ENCODE data around the gene ABR.
"Not testable (repeated sequence)": the region's sequence is repeated elsewhere in the genome, so short reads cannot be mapped to it uniquely, and the experiment has no call there.

The ABR gene

DNA sequence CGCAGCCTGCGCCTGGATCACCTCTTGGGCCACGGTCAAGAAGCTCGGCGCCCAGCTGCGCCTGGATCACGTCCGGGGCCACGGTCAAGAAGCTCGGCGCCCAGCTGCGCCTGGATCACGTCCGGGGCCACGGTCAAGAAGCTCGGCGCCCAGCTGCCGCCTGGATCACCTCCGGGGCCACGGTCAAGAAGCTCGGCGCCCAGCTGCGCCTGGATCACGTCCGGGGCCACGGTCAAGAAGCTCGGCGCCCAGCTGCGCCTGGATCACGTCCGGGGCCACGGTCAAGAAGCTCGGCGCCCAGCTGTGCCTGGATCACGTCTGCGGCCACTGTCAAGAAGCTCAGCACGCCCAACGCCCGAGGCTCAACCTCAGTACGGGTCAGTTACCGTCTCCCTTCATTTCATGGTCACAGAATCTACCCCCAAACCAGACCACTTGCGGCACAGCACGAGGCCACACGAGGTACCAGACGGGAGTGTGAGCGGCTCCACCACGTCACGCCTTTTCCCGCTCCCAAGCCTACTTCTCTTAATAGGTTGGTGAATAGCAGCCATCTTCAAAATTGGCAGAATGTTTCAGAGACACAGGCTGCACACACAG, 131.2 kb downstream of the ABR start:
- DNase-seq (ENCODE audit: low read depth in 3 of 3), result not testable (repeated sequence)

DNA sequence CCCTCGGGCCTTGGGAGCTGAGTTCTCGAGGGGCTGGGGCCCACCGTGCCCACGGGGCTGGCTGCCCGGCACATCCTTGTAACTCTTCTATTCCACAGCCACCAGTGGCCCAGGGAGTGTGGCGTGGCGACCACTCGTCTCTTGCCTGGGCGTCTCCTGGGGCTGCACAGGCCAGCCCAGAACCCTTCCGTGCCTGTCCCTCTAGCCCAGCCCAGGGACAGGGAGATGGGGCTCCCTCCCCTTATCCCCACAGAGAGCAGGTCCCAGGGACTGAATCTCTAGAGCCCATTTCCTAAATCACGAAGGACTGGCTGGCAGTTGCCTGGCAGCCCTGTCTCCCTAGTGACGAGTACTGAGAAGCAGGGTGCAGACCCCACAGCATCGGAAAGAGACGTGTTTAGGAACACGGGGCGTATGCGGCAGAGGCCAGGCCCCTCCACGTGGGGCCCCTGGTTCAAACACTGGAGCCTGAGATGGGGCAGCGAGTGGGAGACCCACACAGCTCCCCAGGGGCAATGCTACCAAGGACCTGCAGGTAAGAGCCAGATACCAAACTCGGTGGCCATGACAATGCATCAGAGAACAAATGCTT, 131.8 kb downstream of the ABR start:
- no peak for DNase-seq (ENCODE audit: low read depth in 3 of 3)

DNA sequence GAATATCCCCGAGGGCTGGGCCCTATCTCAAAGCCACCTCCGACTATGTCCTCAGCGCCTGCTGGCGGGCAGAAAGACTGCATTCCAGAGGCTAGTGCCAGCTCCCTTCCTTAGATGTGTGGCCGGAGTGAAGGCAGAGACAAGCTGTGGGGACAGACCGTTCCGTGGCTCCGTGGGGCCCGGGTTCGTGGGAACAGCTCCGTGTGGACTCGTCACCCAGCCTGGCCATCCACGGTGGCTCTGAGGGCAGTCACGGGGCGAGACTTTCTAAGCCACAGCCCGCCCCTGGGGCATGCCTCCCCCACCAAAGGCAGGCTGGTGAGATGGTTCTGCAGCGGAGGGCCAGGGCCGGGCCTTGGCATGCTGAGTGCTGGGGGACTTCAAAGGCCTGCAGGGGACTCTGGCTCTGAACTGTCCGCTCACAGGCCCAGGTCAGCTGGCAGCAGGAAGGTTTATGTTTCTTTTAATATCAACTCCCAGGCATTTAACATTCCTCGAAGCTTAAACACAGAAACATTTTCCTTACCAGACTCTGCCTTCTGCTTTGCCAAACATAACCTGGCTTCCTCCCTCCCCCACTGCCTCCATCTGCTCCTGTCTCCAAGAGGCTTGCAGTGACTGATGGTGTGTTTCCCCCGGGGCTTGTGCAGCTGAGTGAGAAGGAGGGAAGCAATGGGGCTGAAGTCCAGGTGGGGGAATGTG, 132.5 kb downstream of the ABR start:
- no peak for DNase-seq (ENCODE audit: low read depth in 3 of 3)

DNA sequence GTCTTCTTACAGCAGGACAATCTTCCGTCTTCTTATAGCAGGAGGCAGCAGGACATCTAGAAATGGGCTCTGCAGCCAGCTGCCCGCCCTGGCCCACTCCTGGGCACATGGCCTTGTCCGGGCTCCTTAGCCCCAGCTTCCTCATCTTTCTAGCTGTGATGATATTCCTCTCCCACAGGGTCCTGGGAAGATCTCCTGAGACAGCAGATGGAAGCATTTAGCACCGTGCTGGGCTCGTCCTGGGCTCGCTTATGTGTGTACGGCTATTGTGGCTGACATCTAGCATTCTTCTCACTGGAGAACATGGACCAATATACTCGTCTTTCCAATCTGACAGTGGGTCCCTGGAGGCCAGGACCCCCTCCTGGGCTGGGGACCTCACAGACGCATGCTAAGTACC, 134.3 kb downstream of the ABR start:
- DNase-seq (ENCODE audit: low read depth in 3 of 3), result no peak

DNA sequence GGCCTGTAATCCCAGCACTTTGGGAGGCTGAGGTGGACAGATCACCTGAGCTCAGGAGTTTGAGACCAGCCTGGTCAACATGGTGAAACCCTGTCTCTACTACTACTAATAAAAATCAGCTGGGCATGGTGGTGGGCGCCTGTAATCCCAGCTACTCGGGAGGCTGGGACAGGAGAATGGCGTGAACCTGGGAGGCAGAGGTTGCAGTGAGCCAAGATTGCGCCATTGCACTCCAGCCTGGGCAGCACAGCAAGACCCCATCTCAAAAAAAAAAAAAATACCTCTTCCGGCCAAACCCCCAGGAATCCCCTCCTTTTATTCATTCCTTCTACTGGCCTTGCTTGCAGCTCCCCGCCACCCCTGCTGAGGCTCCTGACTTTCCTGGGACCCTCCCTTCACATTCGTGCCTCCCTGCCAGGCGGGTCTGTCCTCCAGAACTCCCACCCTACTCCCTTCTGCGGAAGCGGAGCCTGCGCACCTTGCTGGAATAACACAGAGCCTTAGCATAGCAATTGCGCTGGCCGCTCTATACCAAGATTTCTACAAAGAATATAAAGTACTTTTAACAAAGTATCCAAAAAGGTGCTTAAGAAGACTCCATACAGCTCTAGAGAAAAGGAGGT, 135.3 kb downstream of the ABR start:
- DNase-seq (ENCODE audit: low read depth in 3 of 3), result not testable (repeated sequence)

DNA sequence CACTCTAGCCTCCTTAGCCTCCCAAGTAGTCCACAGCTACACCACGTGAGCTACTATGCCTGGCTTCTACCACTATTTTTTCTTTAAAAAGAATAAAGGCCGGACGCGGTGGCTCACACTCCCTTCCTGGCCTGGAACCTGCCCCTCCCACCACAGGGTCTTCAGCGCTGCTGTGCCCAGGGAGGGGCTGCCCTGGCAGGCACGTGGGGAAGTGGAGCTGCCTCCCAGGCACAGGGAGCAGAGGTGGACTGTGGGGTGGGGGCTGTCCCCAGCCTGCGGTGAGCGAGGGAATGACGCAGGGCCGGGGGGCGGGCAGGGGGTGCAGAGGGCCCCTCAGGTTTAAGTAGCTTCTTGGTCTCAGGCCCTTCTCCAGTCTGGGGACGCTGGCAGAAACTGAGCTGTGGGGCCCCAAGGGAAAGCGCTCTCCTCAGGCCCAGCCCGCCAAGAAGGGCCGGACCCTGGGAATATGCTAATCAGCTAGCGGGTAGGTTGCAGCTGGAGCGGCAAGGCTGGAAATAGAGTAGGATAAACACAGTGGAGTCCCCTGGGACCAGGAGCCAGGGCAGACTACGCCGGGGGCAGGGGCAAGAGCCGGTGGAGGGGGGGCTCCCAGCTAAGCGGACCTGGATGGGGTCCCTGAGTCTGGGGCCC, 136.1 kb downstream of the ABR start:
- no peak for DNase-seq (ENCODE audit: low read depth in 3 of 3)

DNA sequence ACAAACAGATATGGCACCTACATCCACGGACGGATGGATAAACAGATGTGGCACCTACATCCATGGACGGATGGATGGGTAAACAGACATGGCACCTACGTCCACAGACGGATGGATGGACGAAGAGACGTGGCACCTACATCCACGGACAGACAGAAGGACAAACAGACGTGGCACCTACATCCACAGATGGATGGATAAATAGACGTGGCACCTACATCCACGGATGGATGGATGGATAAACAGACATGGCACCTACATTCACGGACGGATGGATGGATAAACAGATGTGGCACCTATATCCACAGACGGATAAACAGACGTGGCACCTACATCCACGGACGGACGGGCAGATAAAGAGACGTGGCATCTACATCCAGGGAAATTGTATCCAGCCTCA, 137.3 kb downstream of the ABR start:
- no peak for DNase-seq (ENCODE audit: low read depth in 3 of 3)

DNA sequence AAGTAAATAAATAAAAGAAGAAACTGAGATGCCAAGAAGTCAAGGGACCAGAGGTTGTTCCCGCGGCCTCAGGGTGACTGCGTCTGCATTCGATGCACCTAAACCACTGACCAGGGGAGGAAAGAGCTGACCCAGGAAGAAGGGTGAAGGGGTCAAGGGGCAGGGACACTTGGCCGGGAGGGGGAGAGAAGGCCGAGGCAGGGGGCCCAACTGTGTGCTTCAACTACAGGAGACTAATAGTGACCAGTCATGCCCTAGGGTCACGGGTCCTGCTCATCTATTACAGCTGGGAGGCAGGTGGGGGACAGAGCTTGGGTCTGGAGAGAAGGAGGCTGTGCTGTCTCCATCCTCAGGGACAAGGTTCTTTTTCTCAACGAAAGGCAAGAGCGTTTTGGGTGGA, 138.0 kb downstream of the ABR start:
- no peak for DNase-seq (ENCODE audit: low read depth in 3 of 3)

DNA sequence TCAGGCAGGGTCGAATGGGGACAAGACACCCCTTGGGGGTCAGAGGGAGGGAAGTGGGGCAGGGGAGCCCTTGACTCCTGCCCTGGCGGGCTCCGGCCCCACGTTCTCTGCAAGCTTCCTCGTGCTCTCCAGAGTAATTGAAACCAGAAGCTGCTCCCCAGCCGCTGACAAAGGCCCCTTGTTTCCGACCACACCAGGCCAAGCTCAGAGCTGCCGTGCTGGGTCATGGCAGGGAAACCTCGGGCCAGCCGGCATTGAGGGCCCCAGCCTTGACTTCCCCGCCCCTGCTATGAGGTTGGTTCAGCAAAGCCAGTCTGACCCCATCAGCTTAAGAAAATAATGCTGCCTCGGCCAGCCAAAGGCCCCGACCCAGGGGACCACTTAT, 139.6 kb downstream of the ABR start:
- DNase-seq (ENCODE audit: low read depth in 3 of 3), result no peak

DNA sequence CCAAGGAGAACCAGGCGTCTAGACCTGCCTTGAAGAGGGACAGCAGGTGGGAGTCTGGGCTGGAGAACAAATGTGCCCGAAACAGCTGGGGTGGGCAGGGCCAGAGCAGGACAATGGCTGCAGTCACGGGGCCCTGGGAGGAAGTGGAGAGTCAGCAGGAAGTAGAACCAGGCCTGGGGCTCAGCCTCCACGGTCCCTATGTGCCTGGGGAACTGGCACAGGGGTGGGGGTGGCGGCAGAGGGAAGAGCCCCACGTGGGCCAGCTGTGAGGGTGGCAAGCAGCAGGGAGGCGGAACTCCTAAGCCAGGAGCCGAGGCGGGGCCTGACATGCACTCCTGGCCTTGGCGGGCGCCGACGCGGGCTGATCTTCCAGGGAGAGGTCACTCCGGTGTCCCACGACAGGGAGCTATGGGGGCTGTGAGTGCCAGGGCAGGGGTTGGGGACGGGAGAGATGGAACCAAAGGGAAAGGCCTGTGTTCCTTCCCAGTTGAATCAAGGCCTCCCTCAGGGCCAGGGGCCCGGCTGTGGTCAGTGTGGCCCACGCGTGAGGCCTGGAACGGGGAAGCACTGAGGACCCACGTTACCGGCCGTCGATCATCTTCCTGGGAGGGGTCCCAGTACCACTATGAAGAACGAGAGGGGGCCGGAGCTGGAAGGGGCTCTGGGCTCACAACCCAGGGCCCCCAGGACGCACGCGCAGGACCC, 140.1 kb downstream of the ABR start:
- no peak for DNase-seq (ENCODE audit: low read depth in 3 of 3)

DNA sequence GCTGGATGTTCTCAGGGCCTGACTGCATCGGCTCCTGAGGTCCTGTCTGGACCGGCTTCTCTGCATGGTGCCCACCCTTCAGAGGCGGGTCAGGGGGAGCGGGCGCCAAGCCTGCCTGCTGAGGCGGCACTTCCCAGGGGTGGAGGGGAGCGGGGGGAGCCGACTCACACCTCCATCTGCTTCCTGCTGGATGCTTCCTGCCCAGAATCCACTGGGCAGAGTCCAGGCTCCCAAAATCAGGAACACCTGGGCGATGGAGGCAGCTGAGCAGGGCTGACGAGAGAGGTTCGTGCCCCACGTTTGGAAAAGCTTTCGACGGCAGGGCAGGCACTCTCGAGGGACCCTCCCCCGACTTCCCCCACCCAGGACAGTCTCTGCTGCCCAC, 140.7 kb downstream of the ABR start:
- no peak for DNase-seq (ENCODE audit: low read depth in 3 of 3)

DNA sequence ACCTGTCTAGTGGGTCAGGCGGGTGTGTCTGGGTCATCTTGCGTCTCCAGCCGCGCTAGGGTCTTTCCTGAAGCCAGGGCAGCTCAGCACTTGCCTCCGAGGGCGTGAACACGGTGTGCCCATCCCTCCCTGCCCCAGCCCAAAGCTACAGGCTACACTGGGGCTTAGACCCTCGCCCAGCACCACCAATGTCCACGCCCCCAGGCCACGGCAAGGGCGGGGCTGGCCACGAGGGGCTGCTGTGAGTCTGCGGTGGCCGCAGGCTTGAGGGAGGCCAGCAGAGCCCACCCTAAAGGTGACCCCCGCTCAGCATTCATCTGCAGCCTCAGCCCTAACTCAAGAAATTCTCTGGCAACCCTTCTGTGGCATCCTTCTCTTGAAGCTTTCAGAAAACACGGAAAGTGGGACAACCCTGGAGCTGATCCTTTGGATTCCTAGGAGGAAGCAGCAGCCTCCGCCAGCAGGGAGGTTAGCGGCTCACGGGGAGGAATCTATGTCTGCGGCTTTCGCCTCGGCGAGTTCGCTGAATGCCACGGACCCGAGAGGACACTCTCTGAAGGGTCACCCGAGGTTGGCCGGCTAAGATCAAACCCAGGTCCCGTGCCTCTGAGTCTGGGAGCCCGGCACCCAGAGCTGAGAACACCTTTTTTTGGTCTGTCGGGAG, 141.2 kb downstream of the ABR start:
- no peak for DNase-seq (ENCODE audit: low read depth in 3 of 3)

DNA sequence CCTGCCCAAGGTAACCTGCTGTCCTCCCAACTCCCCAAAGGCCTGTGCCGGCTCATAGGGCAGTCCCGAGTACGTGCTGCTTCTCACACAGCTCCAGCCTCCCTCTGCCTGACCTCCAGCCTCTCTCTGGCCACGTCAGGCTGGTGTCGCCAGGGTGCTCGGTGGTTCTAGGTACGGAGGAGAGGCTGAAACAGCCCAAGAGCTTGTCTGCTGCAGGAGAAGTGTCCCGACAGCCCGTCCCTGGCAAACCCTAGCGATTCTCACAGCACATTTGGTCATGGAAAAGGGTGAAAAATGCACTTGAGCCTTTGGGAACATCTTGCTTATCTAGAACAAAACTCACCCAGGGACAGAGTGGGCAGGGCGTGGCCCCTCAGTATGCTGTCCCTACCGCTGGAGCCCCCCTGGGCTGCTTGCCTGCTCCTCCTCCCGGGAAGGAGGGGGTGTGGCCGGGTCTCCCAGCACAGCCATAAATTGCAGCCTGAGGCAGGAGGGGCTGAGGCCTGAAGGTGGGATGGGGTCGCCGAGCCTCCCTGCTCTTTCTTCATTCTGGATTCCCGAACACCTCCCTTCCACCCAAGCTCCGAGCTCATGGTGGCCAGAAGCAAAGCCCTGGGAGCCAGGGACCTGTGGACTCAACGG, 142.4 kb downstream of the ABR start:
- no peak for DNase-seq (ENCODE audit: low read depth in 3 of 3)

DNA sequence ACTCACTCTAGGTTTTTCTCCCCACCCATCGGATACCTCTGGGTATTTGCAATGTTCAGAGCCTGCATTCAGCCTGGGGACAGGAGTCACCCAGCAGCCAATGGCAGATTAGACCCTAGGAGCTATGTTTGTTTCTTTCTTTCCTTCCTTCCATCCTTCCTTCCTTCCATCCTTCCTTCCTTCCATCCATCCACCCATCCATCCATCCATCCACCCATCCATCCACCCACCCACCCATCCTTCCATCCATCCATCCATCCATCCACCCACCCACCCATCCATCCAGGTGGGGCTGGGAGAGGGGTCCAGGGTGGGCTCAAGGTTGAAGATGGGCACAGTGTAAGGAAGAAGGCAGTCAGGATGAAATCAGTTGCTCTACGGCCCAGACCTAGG, 142.9 kb downstream of the ABR start:
- DNase-seq (ENCODE audit: low read depth in 3 of 3), result no peak

DNA sequence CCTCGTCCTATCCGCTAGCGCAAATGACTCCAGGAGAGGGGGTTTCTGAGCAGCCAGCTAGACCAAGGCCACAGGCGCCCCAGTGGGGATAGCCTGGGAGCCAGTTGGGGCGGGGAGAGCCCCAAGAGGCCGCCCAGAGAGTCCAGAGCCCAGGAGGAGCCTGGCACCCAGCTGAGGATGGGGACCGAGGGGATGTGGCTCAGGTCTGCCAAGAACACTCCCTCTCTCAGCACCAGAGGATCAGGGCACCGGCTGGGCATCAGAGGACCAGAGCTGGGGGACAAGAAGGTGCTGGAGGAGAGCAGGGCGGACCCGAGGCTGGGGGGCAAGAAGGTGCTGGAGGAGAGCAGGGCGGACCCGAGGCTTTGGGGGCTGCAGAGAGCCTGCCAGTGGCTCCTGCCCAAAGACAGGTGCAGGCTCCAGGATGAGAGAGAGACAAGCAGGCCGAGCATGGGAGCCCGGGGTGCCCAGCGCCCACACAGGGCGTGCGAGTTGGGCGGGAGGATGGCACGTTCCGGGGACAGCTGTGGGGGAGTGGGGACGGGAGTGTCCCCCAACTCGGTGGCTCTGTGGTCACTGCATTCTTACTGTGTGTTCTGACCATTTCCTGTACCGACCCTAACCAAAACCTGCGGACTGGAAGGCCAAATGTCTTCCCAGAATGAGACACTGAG, 143.5 kb downstream of the ABR start:
- no peak for DNase-seq (ENCODE audit: low read depth in 3 of 3)

DNA sequence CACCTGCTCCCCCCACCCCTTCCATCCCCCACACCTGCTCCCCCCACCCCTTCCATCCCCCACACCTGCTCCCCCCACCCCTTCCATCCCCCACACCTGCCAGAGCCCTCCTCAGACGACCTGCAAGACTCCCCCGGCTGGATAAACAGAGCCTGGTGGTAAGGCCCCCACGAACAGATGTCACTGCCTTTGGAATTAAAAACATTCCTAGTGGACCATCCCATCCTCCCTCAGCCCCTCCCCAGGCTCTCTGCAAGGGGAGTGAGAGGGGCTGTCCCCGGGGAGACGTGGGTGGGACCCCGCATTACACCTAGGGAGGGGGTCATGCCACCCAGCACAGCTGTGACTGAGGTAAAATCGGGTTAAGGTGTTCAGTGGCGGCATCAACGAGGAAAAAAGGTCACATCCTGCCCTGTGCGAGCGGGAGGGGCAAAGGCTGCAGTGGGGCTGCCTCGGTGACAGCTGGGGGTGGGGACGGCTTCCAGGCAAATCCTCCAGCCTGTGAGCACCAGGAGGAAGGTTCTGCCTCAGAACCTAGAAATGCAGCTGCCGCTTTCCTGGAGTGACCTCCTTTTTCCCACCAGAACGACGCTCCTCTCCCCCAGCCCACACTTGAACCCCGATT, 144.1 kb downstream of the ABR start:
- no peak for DNase-seq (ENCODE audit: low read depth in 3 of 3)

DNA sequence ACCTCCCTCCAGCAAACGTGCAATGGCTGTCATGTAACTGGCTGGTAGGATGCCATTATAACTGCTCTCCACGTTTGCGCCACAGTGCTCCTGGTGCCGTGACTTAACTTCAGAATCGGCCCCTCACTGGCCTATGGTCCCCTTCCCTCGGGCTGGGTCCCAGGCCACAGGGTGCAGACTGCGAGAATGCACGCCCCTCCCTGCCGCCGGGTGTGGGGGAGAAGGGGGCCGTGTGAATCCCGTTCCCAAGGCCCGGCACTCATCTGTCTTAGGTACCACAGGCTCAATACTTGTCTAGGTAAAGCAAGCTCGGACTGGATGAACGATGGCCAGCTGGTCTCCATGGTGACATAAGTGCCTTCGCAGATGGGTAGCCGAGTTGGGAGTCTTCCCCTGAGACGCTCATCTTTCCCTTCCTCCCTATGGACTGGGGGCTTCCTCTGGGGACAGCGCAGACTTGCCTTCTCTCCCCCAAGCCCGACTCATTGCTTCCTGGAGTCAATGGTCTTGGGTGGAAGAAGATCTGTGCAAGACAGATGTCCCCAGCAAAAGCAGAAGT, 145.1 kb downstream of the ABR start:
- no peak for DNase-seq (ENCODE audit: low read depth in 3 of 3)

DNA sequence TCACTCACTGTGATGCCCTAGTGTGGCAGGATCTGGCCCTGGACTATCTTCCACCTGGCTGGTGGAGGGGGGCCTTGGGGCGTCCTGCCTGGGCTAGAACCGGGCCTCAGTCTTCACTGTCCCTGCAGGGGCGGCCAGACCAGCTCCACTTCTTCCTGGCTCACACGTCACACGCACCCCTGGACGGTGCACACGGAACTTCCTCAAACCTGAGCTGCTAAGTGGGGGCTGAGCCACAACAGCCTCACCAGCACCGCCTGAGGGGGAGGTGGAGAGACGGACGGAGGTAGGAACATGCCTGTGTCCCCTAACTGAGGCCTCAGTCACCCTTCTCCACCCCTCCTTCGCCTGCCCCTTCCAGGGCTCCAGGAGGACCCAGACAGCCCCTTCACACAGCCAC, 146.3 kb downstream of the ABR start:
- no peak for DNase-seq (ENCODE audit: low read depth in 3 of 3)

DNA sequence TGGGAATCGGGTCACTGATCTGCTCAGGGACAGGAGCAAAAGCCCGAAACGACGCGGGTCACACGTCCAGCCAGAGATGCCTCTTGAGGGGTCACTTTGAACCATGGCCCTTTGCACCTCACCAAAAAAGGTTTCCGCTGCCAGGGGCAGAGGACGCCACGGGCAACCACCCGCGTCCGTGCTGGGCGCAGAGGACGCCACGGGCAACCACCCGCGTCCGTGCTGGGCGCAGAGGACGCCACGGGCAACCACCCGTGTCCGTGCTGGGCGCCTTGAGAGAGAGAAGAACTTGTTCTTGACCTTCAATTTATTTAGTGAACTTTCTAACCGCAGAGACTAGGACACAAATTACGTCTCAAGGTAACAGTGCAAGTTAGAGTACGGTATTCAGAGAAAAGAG, 147.4 kb downstream of the ABR start:
- DNase-seq (ENCODE audit: low read depth in 3 of 3), result no peak

DNA sequence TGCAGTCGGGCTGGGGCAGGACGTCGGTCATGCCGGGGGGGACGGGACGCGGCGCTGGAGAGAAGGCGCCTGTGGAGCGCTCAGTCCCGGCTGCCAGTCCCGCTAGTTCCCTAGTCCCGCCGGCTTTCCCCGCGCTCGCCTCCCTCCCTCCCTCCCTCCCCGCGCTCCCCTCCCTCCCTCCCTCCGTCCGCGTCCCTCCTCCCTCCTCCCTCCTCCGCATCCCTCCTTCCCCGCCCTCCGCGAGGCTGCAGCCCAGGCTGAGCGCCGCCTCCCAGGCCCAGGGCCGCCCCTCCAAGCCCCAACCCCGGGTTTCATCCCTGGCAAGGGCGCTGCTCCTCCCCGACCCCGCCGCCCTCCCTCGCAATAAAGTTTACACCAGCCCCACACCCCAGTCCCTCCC, 148.1 kb downstream of the ABR start:
- DNase-seq (ENCODE audit: low read depth in 3 of 3), result no peak
